Mucosa of descending colon (tissue), 3 donors: ENCODE results near the gene PCTP. TPM values are rescaled to one million over a fixed set of nuclear protein-coding genes. Genes with fewer than 3 reads are reported as not detected.

Source experiments
- ATAC-seq: fragments of 200-7000 bp; cut with Tn5 transposase; one replicate; pipeline ENCODE4 v1.9.1; 2020; ENCODE audit warnings: mild to moderate bottlenecking, moderate library complexity
- DNase-seq, 3 donors: peaks; one replicate each; pipeline ENCODE4 v3.0.0-alpha.2; 2020
- H3K36me3 ChIP-seq: fragments of 200-600 bp; one replicate; pipeline ENCODE4 v1.8.0; 2021; ENCODE audit warnings: low read depth, mild to moderate bottlenecking
- H3K4me1 ChIP-seq: fragments of 200-600 bp; one replicate; pipeline ENCODE4 v1.8.0; 2021; ENCODE audit warnings: low read depth, mild to moderate bottlenecking
- H3K4me3 ChIP-seq: fragments of 200-600 bp; one replicate; pipeline ENCODE4 v1.8.0; 2021; ENCODE audit warnings: mild to moderate bottlenecking
- H3K9me3 ChIP-seq: fragments of 200-600 bp; one replicate; pipeline ENCODE4 v1.8.0; 2021; ENCODE audit warnings: mild to moderate bottlenecking
- CTCF ChIP-seq: fragments of 200-600 bp; IDR thresholded peaks from one replicate; pipeline ENCODE4 v1.8.0; 2022; ENCODE audit warnings: antibody characterized with exemption, mild to moderate bottlenecking
- intact Hi-C, 2 donors: fragments of 100-400 bp; cut with DNase I in 1 of 2; cut with micrococcal nuclease in 1 of 2; formaldehyde crosslinking; loops; one replicate each; pipeline versions ENCODE4 v1.11.0 to v1.11.1; 2022; cut with DNase I, micrococcal nuclease
- total RNA-seq, 3 donors: library from RNA; stranded (reverse); fragmentation: NEBNext Ultra II Directional in 2 of 3; extraction: Animal tissue kit (Norgen Biotek cat#: 25700) in 2 of 3; gene quantifications; one replicate each; pipeline versions ENCODE4 v1.2.1 to v1.2.4, GENCODE V29; 2021 to 2023
- donor health status: DM: no; HTN: no; CAD: no; lungs with moderate emphysema.
- donor health status: DM: no; HTN: no; CAD: no.
- donor health status: DM: no; HTN: yes; CAD: no.

Gene PCTP
- total RNA-seq, 3 donors from 2014 or later = 25.8 to 41.2 (median 28.6) TPM

GRCh38 chr17:55816532-55817396, 65.9 kb downstream of the PCTP start:
- peaks cover 10% of the 10 kb centered on the region for H3K9me3 ChIP-seq
- DNase-seq (no peak), ATAC-seq (no peak)
- no peak overlapping the region for H3K4me3 ChIP-seq
- TF ChIP-seq CTCF = no peak
- intact Hi-C loops = no loop called here
- no peaks in the 10 kb centered on the region for H3K4me1 ChIP-seq
- no peaks in the 10 kb centered on the region for H3K36me3 ChIP-seq

- ATAC-seq = no peak
- TF ChIP-seq CTCF = no peak
- peaks cover 10% of the 10 kb centered on the region for H3K9me3 ChIP-seq
- H3K4me1 ChIP-seq = no peaks in the 10 kb centered on the region
- no peak overlapping the region for H3K4me3 ChIP-seq
- intact Hi-C loops = no loop called here
- no peak for DNase-seq
- no peaks in the 10 kb centered on the region for H3K36me3 ChIP-seq
These were observed 66.5 kb downstream of the PCTP start for GRCh38 chr17:55817397-55817709.

- no peak for TF ChIP-seq CTCF
- no peaks in the 10 kb centered on the region for H3K36me3 ChIP-seq
- intact Hi-C loops = no loop called here
- no peak for ATAC-seq
- no peak overlapping the region for H3K4me3 ChIP-seq
- no peaks in the 10 kb centered on the region for H3K4me1 ChIP-seq
- H3K9me3 ChIP-seq = peaks cover 10% of the 10 kb centered on the region
- DNase-seq = no peak
These were observed 67.2 kb downstream of the PCTP start for GRCh38 chr17:55818026-55818425.

- intact Hi-C loops = no loop called here
- TF ChIP-seq CTCF = no peak
- Histone ChIP-seq H3K9me3 (peaks cover 10% of the 10 kb centered on the region), H3K4me1 (no peaks in the 10 kb centered on the region), H3K4me3 (no peak overlapping the region), H3K36me3 (no peaks in the 10 kb centered on the region)
- ATAC-seq (no peak), DNase-seq (no peak)
These were observed 67.9 kb downstream of the PCTP start for GRCh38 chr17:55818451-55819375.

- intact Hi-C loops = no loop called here
- no peak for DNase-seq
These were observed 69.8 kb downstream of the PCTP start for GRCh38 chr17:55820675-55821074.

More at GRCh38 chr17:55820675-55821074, 69.8 kb downstream of the PCTP start:
- Histone ChIP-seq H3K9me3 (peaks cover 10% of the 10 kb centered on the region), H3K36me3 (no peaks in the 10 kb centered on the region), H3K4me1 (no peaks in the 10 kb centered on the region), H3K4me3 (no peak overlapping the region)
- ATAC-seq = no peak
- TF ChIP-seq CTCF = no peak
